HPDE6-E6E7 (cell line): Measurements from ENCODE around the gene CDK7.

Experiments used
- DNase-seq: peaks from one replicate; pipeline ENCODE4 v3.0.0; 2011; ENCODE audit warnings: missing footprints; ENCODE audit errors: extremely low spot score

CDK7 gene

GRCh38 chr5:69292306-69292705 lies 57.6 kb downstream of the CDK7 start:
- no peak for DNase-seq

GRCh38 chr5:69293882-69294281 lies 59.2 kb downstream of the CDK7 start:
- no peak for DNase-seq

- DNase-seq, result no peak
Observed at GRCh38 chr5:69295088-69295754, 60.5 kb downstream of the CDK7 start.

GRCh38 chr5:69299625-69300024 lies 64.9 kb downstream of the CDK7 start:
- no peak for DNase-seq

- no peak for DNase-seq
Observed at GRCh38 chr5:69300537-69301203, 66.0 kb downstream of the CDK7 start.

GRCh38 chr5:69305512-69305911 lies 70.8 kb downstream of the CDK7 start:
- DNase-seq, result no peak

- DNase-seq, result no peak
Observed at GRCh38 chr5:69308046-69308553, 73.4 kb downstream of the CDK7 start.

GRCh38 chr5:69309380-69309779 lies 74.7 kb downstream of the CDK7 start:
- DNase-seq, result no peak

GRCh38 chr5:69312459-69313160 lies 77.9 kb downstream of the CDK7 start:
- no peak for DNase-seq

GRCh38 chr5:69313428-69313827 lies 78.7 kb downstream of the CDK7 start:
- DNase-seq, result no peak

- no peak for DNase-seq
Observed at GRCh38 chr5:69315972-69316371, 81.3 kb downstream of the CDK7 start.

- DNase-seq, result no peak
Observed at GRCh38 chr5:69317391-69317790, 82.7 kb downstream of the CDK7 start.

- DNase-seq, result no peak
Observed at GRCh38 chr5:69326365-69326764, 91.7 kb downstream of the CDK7 start.
